Subcutaneous adipose tissue (tissue), 4 donors: ENCODE results near the gene CPLX4. TPM values are rescaled to one million over a fixed set of nuclear protein-coding genes. Genes with fewer than 3 reads are reported as not detected.

Source experiments
- CTCF ChIP-seq: fragments of 450-650 bp; IDR thresholded peaks from one replicate; pipeline ENCODE4 v1.5.1; 2016; ENCODE audit warnings: low read depth, mild to moderate bottlenecking, control low read depth, antibody characterized with exemption, moderate library complexity
- total RNA-seq, 4 donors: library from RNA; depleted of rRNA; stranded (reverse); fragments of >200 nt; gene quantifications; one replicate each; pipeline ENCODE4 v1.1.0, GENCODE V29; 2016

Gene CPLX4
- total RNA-seq, 4 donors from 2014 or later: not detected

- TF ChIP-seq CTCF: no peak
Observed at GRCh38 chr18:59308248-59308937, 10.1 kb downstream of the CPLX4 start.

GRCh38 chr18:59306640-59307039 lies 11.8 kb downstream of the CPLX4 start:
- no peak for TF ChIP-seq CTCF

GRCh38 chr18:59305295-59305694 lies 13.2 kb downstream of the CPLX4 start:
- no peak for TF ChIP-seq CTCF

- TF ChIP-seq CTCF: no peak
Observed at GRCh38 chr18:59303656-59304195, 14.7 kb downstream of the CPLX4 start.

GRCh38 chr18:59303006-59303405 lies 15.4 kb downstream of the CPLX4 start:
- no peak for TF ChIP-seq CTCF

- no peak for TF ChIP-seq CTCF
Observed at GRCh38 chr18:59301929-59302328, 16.5 kb downstream of the CPLX4 start.

- no peak for TF ChIP-seq CTCF
Observed at GRCh38 chr18:59300676-59301285, 17.7 kb downstream of the CPLX4 start.
